H9 (cell line): ENCODE results near the gene KCNQ2. TPM values are rescaled to one million over a fixed set of nuclear protein-coding genes. Genes with fewer than 3 reads are reported as not detected.

Experiments
- DNase-seq: peaks from one replicate; pipeline ENCODE4 v3.0.0-alpha.2; 2017
- H2AFZ ChIP-seq: one replicate; pipeline ENCODE4 v1.6.1; 2013; ENCODE audit warnings: mild to moderate bottlenecking, low read length, control low read depth, moderate library complexity
- H2AK5ac ChIP-seq: 2 replicates; pipeline ENCODE4 v1.6.1; 2013; ENCODE audit warnings: low read length, control low read depth, mixed read lengths; ENCODE audit not compliant: insufficient read length
- H2BK120ac ChIP-seq: one replicate; pipeline ENCODE4 v1.6.1; 2013; ENCODE audit warnings: low read depth, mild to moderate bottlenecking, low read length, control low read depth, inconsistent platforms; ENCODE audit not compliant: poor library complexity, severe bottlenecking
- H2BK12ac ChIP-seq: 2 replicates; pipeline ENCODE4 v1.6.1; 2013; ENCODE audit warnings: low read length, control low read depth, mixed read lengths, low read depth; ENCODE audit not compliant: insufficient read length
- H2BK15ac ChIP-seq: 2 replicates; pipeline ENCODE4 v1.6.1; 2013; ENCODE audit warnings: low read depth, low read length, control low read depth
- H2BK20ac ChIP-seq: one replicate; pipeline ENCODE4 v1.6.1; 2013; ENCODE audit warnings: low read depth, mild to moderate bottlenecking, low read length, control low read depth, inconsistent platforms; ENCODE audit not compliant: poor library complexity, severe bottlenecking
- H2BK5ac ChIP-seq: 2 replicates; pipeline ENCODE4 v1.6.1; 2013; ENCODE audit warnings: low read length, control low read depth, mixed read lengths; ENCODE audit not compliant: insufficient read length
- H3K14ac ChIP-seq: 2 replicates; pipeline ENCODE4 v1.6.1; 2013; ENCODE audit warnings: low read length, control low read depth; ENCODE audit not compliant: insufficient read depth
- H3K18ac ChIP-seq: 2 replicates; pipeline ENCODE4 v1.6.1; 2013; ENCODE audit warnings: low read depth, mild to moderate bottlenecking, mixed read lengths, low read length, control low read depth; ENCODE audit not compliant: insufficient read length
- H3K23ac ChIP-seq: 2 replicates; pipeline ENCODE4 v1.6.1; 2013; ENCODE audit warnings: low read length, control low read depth, mixed read lengths, low read depth; ENCODE audit not compliant: insufficient read length
- H3K23me2 ChIP-seq: 2 replicates; pipeline ENCODE4 v1.6.1; 2013; ENCODE audit warnings: low read depth, mild to moderate bottlenecking, mixed read lengths, low read length, control low read depth; ENCODE audit not compliant: insufficient read length, poor library complexity, severe bottlenecking
- H3K27ac ChIP-seq: 2 replicates; pipeline ENCODE4 v1.5.1; 2013; ENCODE audit warnings: low read length, control low read depth, mixed read lengths, low read depth; ENCODE audit not compliant: insufficient read length
- H3K27me3 ChIP-seq: 2 replicates; pipeline ENCODE4 v1.6.1; 2013; ENCODE audit warnings: low read length, control low read depth, inconsistent platforms; ENCODE audit not compliant: insufficient read depth
- H3K4ac ChIP-seq: 2 replicates; pipeline ENCODE4 v1.6.1; 2013; ENCODE audit warnings: low read depth, mild to moderate bottlenecking, control low read depth, inconsistent platforms, low read length, moderate library complexity
- H3K4me1 ChIP-seq: 2 replicates; pipeline ENCODE4 v1.6.1; 2013; ENCODE audit warnings: low read length, control low read depth, inconsistent platforms; ENCODE audit not compliant: insufficient read depth
- H3K4me2 ChIP-seq: 2 replicates; pipeline ENCODE4 v1.6.1; 2013; ENCODE audit warnings: low read length, control low read depth, mixed read lengths; ENCODE audit not compliant: insufficient read length, insufficient read depth
- H3K56ac ChIP-seq: 2 replicates; pipeline ENCODE4 v1.6.1; 2013; ENCODE audit warnings: low read depth, mild to moderate bottlenecking, mixed read lengths, low read length, control low read depth; ENCODE audit not compliant: insufficient read length
- H3K79me1 ChIP-seq: 2 replicates; pipeline ENCODE4 v1.6.1; 2013; ENCODE audit warnings: low read depth, mild to moderate bottlenecking, moderate library complexity, low read length, control low read depth, inconsistent platforms; ENCODE audit not compliant: insufficient read depth, poor library complexity, severe bottlenecking
- H3K79me2 ChIP-seq: 2 replicates; pipeline ENCODE4 v1.6.1; 2013; ENCODE audit warnings: low read length, control low read depth, inconsistent platforms; ENCODE audit not compliant: insufficient read depth
- H3K9ac ChIP-seq: 2 replicates; pipeline ENCODE4 v1.6.1; 2013; ENCODE audit warnings: low read length, control low read depth, mixed read lengths; ENCODE audit not compliant: insufficient read length; ENCODE audit errors: extremely low read depth
- H3K9me3 ChIP-seq: one replicate; pipeline ENCODE4 v1.6.1; 2013; ENCODE audit warnings: low read depth, low read length, inconsistent platforms; ENCODE audit not compliant: control insufficient read depth
- H3T11ph ChIP-seq: one replicate; pipeline ENCODE4 v1.6.1; 2013; ENCODE audit warnings: mild to moderate bottlenecking, low read length, control low read depth, inconsistent platforms
- H4K20me1 ChIP-seq: one replicate; pipeline ENCODE4 v1.6.1; 2013; ENCODE audit not compliant: control insufficient read depth, insufficient read length, insufficient read depth
- H4K5ac ChIP-seq: 2 replicates; pipeline ENCODE4 v1.6.1; 2013; ENCODE audit warnings: low read depth, mild to moderate bottlenecking, mixed read lengths, low read length, control low read depth; ENCODE audit not compliant: insufficient read length
- H4K8ac ChIP-seq: replicated peaks from 2 replicates; pipeline ENCODE4 v1.6.1; 2013; ENCODE audit warnings: low read length, control low read depth, mixed read lengths, low read depth; ENCODE audit not compliant: insufficient read length
- H4K91ac ChIP-seq: 2 replicates; pipeline ENCODE4 v1.6.1; 2013; ENCODE audit warnings: low read depth, mild to moderate bottlenecking, moderate library complexity, mixed read lengths, low read length, control low read depth; ENCODE audit not compliant: insufficient read length
- H3K27ac Mint-ChIP-seq, 3 experiments: 2 replicates in 2 of 3; 3 replicates in 1 of 3; pipeline ENCODE4 v1.8.0; 2020 to 2021; ENCODE audit warnings: mixed read lengths in 3 of 3, mild to moderate bottlenecking in 1 of 3, moderate library complexity in 1 of 3
- H3K27me3 Mint-ChIP-seq: 2 replicates; pipeline ENCODE4 v1.8.0; 2021; ENCODE audit warnings: low read depth, mild to moderate bottlenecking, moderate library complexity, mixed read lengths
- H3K36me3 Mint-ChIP-seq, 3 experiments: 2 replicates in 2 of 3; 3 replicates in 1 of 3; pipeline ENCODE4 v1.8.0; 2020 to 2021; ENCODE audit warnings: low read depth in 3 of 3, mixed read lengths in 3 of 3; ENCODE audit not compliant: insufficient read depth in 1 of 3
- H3K4me1 Mint-ChIP-seq, 2 experiments: 2 replicates each; pipeline ENCODE4 v1.8.0; 2020; ENCODE audit warnings: mixed read lengths in 2 of 2
- H3K4me3 Mint-ChIP-seq, 2 experiments: 2 replicates in 1 of 2; 3 replicates in 1 of 2; pipeline ENCODE4 v1.8.0; 2020 to 2021; ENCODE audit warnings: mild to moderate bottlenecking in 2 of 2, mixed read lengths in 2 of 2, moderate library complexity in 1 of 2
- H3K9me3 Mint-ChIP-seq, 2 experiments: 2 replicates in 1 of 2; 3 replicates in 1 of 2; pipeline ENCODE4 v1.8.0; 2020; ENCODE audit warnings: mild to moderate bottlenecking in 2 of 2, mixed read lengths in 2 of 2, moderate library complexity in 1 of 2
- WGBS: extraction: QIAGEN DNeasy Blood & Tissue Kit; methylation state at CpG from one replicate; pipeline ENCODE4 v1.1.7; 2013; ENCODE audit warnings: missing lambda C conversion rate, low lambda C conversion rate, mixed read lengths; ENCODE audit not compliant: insufficient read length; ENCODE audit errors: extremely low coverage; 5-methylcytosine and 5-hydroxymethylcytosine counted together
- total RNA-seq: library from RNA; stranded (reverse); gene quantifications from 2 replicates; pipeline ENCODE4 v1.2.1, GENCODE V29; 2021
- TF ChIP-seq, protein P1 (sequence below): fragments of 200-600 bp; sonication (generic); conservative IDR thresholded peaks from 3 replicates; pipeline ENCODE4 v1.8.0; 2021; ENCODE audit warnings: antibody characterized with exemption, mild to moderate bottlenecking

Gene KCNQ2
- total RNA-seq, 1 experiment from 2014 or later = 69.2 TPM

DNA sequence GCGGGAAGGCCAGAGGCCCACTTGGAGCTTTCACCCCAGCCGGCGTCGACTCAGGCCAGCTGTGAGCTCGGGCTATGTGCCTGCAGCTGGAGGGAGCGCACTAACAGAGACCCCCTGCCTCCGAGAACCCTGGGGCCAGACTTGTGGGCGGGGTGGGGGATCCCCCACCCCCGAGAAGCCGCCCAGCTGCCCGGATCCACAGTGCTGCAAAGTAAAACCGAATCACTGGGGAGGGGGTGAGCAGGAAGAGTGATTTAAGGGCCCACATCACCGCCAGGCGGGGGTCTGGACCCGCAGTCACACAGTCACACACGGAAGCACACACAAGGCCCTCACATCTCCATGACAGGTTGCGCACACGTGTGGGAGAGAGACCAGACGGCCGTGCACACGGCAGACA, 48.7 kb downstream of the KCNQ2 start:
- H4K8ac ChIP-seq = no peak overlapping the region
- H3K27me3 ChIP-seq = no peaks in the 10 kb centered on the region
- H2BK20ac ChIP-seq = no peak overlapping the region
- no peaks in the 10 kb centered on the region for H3K9me3 ChIP-seq
- no peak overlapping the region for H2AK5ac ChIP-seq
- H3K56ac ChIP-seq = no peak overlapping the region
- no peak overlapping the region for H3K27ac ChIP-seq
- H3T11ph ChIP-seq = no peak overlapping the region
- H3K4me3 Mint-ChIP-seq = no peak overlapping the region
- H3K79me2 ChIP-seq = no peaks in the 10 kb centered on the region
- no peak overlapping the region for H4K5ac ChIP-seq
- H2AFZ ChIP-seq = no peak overlapping the region
- H3K23me2 ChIP-seq = no peaks in the 10 kb centered on the region
- H3K9me3 Mint-ChIP-seq = peaks cover 0 to 3% of the 10 kb centered on the region in 2 experiments; a peak in 1 of 5 replicates
- H3K27ac Mint-ChIP-seq = no peak overlapping the region
- H3K18ac ChIP-seq = no peak overlapping the region
- H2BK12ac ChIP-seq = no peak overlapping the region
- H3K4me1 ChIP-seq = no peaks in the 10 kb centered on the region
- no peak overlapping the region for H2BK5ac ChIP-seq
- no peak overlapping the region for H3K9ac ChIP-seq
- WGBS = no CpG with 5 or more reads among the region's 21 CpGs
- no peaks in the 10 kb centered on the region for H4K20me1 ChIP-seq
- H3K23ac ChIP-seq = no peak overlapping the region
- H3K36me3 Mint-ChIP-seq = peaks cover 14 to 25% (median 16%) of the 10 kb centered on the region in 3 experiments
- no peaks in the 10 kb centered on the region for H3K4me1 Mint-ChIP-seq
- no peaks in the 10 kb centered on the region for H3K27me3 Mint-ChIP-seq
- H3K4me2 ChIP-seq = no peak overlapping the region
- H4K91ac ChIP-seq = no peak overlapping the region
- DNase-seq = no peak
- H3K4ac ChIP-seq = no peak overlapping the region
- TF ChIP-seq, protein P1, sequence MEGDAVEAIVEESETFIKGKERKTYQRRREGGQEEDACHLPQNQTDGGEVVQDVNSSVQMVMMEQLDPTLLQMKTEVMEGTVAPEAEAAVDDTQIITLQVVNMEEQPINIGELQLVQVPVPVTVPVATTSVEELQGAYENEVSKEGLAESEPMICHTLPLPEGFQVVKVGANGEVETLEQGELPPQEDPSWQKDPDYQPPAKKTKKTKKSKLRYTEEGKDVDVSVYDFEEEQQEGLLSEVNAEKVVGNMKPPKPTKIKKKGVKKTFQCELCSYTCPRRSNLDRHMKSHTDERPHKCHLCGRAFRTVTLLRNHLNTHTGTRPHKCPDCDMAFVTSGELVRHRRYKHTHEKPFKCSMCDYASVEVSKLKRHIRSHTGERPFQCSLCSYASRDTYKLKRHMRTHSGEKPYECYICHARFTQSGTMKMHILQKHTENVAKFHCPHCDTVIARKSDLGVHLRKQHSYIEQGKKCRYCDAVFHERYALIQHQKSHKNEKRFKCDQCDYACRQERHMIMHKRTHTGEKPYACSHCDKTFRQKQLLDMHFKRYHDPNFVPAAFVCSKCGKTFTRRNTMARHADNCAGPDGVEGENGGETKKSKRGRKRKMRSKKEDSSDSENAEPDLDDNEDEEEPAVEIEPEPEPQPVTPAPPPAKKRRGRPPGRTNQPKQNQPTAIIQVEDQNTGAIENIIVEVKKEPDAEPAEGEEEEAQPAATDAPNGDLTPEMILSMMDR = no peak
- H3K14ac ChIP-seq = no peak overlapping the region
- H2BK120ac ChIP-seq = no peak overlapping the region
- no peak overlapping the region for H2BK15ac ChIP-seq
- H3K79me1 ChIP-seq = no peaks in the 10 kb centered on the region
